CD4-positive, alpha-beta T cell treated with Interleukin-1 beta for 1 hour (primary cell): ENCODE results near the gene PRR35.

Experiments used
- DNase-seq, 2 donors: peaks; one replicate each; pipeline ENCODE4 v3.0.0-alpha.2; 2020 to 2022

PRR35 gene

GRCh38 chr16:565419-566330, 5.5 kb downstream of the PRR35 start:
- no peak for DNase-seq

DNA sequence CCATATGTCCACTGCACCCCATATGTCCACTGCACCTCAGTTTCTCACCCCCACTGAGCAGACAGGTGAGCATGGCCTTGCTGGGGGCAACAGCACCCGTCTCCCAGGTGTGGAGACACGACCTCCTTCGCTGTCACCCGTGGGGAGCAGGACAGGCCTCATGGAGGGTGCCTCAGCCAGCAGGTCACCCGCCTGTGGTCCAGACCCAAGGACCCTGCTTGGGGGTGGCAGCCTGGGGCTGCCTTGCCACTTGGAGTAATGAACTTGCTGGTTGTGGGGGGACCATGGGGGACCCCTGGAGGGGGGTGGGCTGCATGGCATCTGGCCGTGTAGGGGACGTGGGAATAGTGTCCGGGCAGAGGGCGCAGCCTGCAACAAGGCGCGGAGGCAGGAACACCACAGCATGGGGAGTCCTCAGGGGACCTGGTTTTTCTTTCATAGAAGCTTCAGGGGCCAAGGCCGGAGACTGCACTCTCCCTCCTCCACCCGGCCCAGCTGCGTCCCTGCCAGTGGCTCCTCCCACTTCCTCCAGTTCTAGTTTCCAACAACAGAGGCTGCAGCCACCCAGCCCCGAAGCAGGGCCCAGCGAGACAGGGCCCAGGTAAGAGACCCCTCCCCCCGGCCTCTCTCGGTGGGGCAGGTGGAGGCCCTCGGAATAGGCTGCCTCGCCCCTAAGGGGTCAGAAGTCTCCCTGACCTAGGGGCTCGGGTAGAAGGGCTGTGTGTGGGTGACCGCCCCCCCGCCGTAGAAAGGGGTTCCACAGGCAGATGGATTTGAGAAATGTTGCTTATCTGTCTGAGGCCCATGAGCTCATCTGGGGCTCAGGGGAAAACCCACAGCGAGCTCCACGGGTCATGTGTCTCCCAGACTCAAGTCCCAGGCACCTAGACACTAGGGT, 6.5 kb downstream of the PRR35 start, which contains the start of gene NHLRC4:
Gene NHLRC4, plus strand, starts transcription at position 531 of the 898 bp plus-strand sequence. CDS start 1,043 bp downstream, outside the sequence.
- DNase-seq, result peak; percentile 46 to 52

DNA sequence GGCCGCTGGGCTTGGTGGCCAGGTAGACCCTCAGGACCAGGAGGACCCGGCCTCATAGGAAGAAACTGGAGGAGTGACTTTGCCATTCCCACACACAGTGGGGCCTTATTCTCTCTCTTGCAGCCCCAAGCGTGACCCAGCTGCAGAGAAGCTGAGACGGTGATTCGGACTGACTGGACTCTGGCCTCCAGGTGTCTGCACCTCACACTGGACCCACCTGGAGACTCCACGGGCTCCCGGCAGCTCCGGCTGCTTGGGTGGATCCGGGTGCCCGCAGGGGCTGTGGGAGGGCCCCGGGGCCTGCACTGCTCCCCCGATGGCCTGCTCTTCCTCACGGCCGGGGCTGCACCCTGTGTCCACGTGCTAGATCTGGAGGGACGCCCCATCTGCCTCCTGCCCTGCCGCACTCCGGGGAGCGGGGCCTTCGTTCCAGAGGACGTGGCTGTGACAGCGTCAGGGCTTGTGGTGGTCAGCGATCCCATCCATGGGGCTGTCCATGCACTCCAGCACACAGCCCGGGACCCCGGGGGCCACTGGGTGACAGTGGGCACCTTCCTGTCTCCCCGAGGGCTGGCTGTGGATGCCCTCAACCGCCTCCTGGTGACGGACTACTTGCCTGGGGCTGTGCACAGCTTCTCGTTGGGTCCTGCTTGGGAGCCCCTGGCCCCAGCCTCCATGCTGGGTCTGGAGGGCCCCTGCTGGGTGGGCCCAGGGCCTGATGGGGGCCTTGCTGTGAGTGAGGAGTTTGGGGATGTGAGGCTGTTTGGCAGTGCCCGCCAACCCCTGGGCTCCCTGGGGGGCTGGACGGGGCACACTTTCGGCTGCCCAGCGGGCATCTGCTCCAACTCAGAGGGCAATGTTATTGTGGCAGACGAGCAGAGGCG, 7.4 kb downstream of the PRR35 start:
- DNase-seq, result no peak

- DNase-seq, result no peak
These were observed 8.4 kb downstream of the PRR35 start for GRCh38 chr16:568401-569258.

- peak; percentile 65 to 73 for DNase-seq
These were observed 9.5 kb downstream of the PRR35 start, which contains the start of gene PIGQ for GRCh38 chr16:569445-570254. PIGQ (plus strand) TSS chr16:569968; CDS start chr16:574075, 4,107 bp downstream.

DNA sequence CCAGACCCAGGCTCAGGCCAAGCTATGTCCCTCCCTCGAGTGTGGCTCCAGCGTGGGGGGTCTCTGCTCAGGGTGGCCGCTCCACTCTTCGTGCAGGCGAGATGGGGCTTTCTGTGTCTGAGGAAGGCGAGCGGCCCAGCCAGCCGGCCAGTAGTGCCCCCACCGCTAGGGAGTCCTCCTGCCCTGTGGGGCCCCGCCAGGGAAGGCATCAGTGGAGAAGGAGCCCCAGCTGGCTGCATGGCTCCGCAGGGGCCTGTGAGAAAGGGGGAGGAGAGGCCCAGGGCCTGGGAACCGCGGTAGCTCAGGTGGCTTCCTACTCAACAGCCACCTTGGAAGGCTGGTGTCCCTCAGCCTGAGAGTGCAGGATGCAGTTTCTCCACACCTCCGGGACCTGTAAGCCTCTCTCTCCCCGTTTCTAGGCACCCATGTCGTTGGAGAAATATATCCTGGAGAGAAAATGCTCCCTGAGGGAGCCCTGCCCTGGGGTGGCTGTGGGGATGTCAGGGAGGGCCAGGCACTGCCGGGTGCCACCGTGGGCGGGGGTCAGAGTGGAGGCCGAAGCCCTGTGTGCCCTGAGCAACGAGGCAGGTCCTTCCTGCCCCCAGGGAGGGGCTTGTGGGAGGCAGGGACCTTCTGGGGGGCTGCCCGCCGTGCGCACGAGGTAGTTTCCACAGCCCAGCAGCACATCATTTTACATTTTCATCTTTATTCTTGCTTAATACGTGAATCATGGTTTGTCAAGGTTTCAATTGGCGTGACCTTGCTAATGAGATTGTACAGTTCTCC, 12.9 kb downstream of the PRR35 start:
- DNase-seq, result no peak

- DNase-seq, result no peak
These were observed 14.0 kb downstream of the PRR35 start for GRCh38 chr16:574021-574760.

DNA sequence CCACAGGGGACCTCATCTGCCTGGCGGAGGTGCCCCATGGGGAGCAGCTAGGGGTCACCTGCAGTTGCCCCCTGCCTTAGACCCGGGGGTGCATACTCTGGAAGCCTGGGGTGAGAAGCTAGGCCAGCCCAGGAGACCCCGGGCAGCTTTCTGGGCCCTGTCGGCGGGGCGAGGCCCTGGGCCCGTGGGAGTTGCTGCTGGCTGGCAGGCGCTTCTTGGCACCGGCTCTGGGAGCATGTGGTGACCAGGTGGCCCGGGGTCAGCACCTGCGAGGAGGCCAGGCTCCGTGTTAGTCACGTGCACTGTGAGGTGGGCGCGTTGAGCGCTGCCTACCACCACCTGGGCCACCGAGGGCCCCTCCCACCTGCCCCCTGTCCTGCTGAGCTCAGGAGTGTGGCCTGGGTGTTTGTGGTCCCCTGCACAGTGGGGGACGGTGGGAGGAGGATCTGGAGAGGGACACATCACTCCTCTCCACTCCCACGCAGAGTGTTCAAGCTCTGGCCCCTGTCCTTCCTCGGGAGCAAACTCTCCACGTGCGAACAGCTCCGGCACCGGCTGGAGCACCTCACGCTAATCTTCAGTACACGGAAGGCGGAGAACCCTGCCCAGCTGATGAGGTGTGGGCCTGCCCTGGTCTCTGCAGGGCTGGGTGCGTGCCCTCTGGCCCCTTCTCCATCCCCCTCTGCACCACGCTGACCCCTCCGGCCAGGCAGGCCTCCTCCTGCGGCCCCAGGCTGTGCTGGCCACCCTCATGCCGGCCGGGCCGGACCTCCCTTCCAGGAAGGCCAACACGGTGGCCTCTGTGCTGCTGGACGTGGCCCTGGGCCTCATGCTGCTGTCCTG, 15.4 kb downstream of the PRR35 start:
- DNase-seq, result no peak

DNA sequence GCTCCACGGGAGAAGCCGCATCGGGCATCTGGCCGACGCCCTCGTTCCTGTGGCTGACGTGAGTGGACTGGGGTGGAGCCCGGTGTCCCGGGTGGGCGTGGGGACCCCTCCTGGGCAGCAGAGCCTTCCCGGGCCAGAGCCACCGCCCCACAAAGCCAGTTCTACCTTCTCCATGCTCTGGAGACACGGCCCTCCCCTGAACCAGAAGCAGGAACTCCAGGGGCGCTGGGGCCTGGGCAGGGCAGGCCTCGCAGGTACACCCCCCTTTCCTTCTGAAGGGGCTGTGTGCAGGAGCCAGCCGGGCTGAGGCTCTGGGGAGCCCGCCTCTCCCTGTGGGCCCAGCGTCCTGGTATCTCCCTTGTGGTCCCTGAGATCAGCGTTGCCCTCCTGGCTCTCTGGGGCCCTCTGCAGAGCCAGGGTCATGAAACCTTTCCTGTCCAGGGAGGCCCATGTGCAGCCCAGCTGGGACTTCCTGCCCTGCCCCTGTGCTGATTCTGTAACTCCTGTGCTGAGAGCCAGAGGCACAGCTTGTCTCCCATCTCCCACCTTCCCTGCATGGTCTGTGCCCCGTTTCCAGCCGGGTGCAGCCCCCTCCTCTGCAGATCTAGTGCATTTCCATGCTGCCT, 16.1 kb downstream of the PRR35 start:
- DNase-seq, result no peak

- no peak for DNase-seq
These were observed 16.6 kb downstream of the PRR35 start for GRCh38 chr16:576823-577201.

- no peak for DNase-seq
These were observed 17.6 kb downstream of the PRR35 start for GRCh38 chr16:577796-578195.

GRCh38 chr16:578232-578869, 18.2 kb downstream of the PRR35 start:
- no peak for DNase-seq

DNA sequence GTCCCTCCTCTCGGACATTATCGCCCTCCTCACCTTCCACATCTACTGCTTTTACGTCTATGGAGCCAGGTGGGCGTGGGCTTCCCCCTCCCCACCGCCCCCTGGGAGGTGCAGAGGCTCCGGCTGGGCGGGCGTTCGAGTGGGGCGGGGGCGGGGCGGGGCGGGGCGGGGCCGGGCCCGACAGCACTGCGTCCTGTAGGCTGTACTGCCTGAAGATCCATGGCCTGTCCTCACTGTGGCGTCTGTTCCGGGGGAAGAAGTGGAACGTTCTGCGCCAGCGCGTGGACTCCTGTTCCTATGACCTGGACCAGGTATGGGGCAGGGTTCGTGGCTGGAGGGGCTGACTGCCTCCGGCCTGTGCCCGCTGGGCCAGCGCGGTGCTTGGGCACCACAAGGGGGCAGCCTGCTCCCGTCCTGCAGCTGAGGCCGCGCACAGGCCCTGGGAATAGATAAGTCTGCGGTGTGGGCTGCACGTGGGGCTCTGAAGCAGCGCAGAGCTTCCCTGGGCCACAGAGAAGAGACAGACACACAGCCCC, 18.7 kb downstream of the PRR35 start:
- DNase-seq, result peak; percentile 74 to 75

GRCh38 chr16:580141-580945, 20.1 kb downstream of the PRR35 start:
- no peak for DNase-seq

- no peak for DNase-seq
These were observed 20.8 kb downstream of the PRR35 start for GRCh38 chr16:580946-581498.
